Bone marrow (tissue), 2 donors: ENCODE data around the gene CPN1.

Experiments
- DNase-seq, 2 donors: peaks; one replicate each; lab custom pipeline; 2025; lab: John Stamatoyannopoulos, UW

The CPN1 gene

GRCh38 chr10:100076750-100077149 is 4.9 kb downstream of the CPN1 start:
- no peak for DNase-seq

- DNase-seq, result no peak
Observed at GRCh38 chr10:100075426-100076220, 6.0 kb downstream of the CPN1 start.

GRCh38 chr10:100072514-100072913 is 9.2 kb downstream of the CPN1 start:
- no peak for DNase-seq

GRCh38 chr10:100071529-100071928 is 10.1 kb downstream of the CPN1 start:
- DNase-seq, result no peak

- no peak for DNase-seq
Observed at GRCh38 chr10:100067466-100067865, 14.2 kb downstream of the CPN1 start.

DNA sequence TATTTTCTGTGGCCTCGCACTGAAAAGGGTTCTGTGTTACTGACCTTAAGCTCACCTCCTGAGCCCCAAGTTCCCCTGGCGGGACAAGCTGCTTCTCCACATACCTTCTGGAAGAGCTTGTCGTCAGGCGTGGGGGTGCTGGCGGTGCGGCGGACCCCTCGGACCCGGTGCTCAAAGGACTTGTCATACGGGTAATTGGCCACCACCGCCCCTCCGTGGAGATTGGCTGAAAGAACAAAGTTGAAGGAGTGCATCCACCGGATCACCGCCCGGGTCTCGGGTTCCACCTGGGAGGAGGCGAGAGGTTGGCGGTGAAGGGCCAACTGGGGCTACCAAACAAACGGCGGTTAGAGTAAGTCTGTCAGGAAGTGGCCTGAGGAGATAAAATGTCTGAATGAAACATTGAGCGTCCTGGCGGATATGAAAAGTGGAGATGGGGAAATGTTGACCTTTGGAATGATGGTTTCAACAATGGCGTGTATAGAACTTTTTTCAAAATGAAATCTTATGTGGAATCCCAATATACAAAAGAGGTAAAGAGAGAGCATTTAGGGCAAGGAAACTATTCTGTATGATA is 16.5 kb downstream of the CPN1 start:
- no peak for DNase-seq

GRCh38 chr10:100061401-100061800 is 20.3 kb downstream of the CPN1 start:
- DNase-seq, result no peak

GRCh38 chr10:100057948-100058347 is 23.7 kb downstream of the CPN1 start:
- DNase-seq, result no peak

- no peak for DNase-seq
Observed at GRCh38 chr10:100053686-100054460, 27.8 kb downstream of the CPN1 start.

DNA sequence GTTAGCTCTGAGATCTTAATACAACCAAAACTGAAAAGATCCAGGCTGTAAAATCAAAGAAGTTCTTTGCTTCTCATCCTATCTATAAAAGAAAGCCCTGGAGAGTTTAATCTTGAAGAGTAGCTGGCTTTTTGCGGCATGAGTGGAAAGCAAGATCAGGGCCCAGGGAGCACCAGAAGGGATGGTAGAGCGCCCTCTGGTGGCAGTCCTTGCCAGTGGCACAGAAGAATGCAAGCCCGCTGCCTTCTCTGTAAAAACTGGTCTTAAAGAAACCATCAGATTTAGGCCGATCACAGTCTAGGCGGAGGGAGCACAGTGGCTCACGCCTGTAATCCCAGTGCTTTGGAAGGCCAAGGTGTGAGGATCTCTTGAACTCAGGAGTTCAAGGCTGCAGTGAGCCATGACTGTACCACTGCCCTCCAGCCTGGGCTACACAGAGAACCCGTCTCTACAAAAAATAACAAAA is 35.6 kb downstream of the CPN1 start:
- peak; percentile 43 for DNase-seq

DNA sequence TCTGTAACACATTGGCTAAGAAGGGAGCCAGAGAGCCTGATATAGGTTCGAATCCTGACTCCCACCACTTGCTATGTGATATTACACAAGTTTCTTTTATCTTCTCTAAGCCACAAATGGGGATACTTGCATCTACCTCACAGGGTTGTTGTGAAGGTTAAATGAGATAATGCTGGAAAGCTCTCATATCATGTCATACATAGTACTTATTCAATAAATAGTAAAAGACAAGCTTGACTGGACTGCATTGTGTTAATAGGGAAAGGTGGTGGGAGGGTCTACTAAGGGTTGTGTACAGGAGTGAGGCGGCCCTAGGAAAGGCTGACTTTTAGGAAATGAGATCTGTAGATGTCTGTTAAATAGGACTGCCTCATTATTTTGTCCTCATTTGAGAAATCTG is 36.1 kb downstream of the CPN1 start:
- DNase-seq, result no peak

DNA sequence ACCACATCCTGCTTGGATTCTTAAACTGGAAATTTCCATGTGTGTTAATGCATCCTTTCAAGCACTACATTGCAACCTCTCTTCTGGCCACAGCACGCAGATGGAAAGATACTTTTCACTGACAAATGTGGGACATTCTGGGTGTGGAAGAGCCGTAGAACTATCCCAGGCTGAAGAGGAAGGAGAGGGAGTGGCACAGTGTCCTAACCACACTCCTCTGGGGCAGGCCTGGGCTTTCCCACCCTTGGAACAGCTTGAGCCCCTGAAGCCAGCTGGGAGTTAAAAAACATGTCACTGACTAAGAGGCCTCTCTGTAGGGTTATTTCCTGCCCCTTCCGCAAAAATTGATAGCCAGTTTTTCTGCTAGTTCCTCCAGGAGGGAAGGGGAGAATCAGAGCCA is 37.9 kb downstream of the CPN1 start:
- DNase-seq, result no peak

DNA sequence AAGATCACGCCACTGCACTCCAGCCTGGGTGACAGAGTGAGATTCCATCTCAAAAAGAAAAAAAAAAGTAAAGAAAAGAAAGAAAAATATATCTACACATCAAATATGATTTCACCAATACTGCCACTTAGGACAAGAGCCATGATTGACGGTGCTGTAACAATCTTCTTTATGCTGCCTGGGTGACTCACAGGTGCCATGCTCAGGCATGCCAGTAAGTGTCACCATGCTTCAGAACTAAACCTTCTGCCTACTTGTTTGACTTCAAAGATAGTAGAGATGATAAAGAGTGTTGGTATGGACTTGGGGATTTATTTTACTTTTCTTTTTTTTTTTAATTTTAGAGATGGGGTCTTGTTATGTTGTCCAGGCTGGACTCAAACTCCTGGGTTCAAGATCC is 38.3 kb downstream of the CPN1 start:
- DNase-seq, result no peak

- no peak for DNase-seq
Observed at GRCh38 chr10:100041306-100042002, 40.2 kb downstream of the CPN1 start.

- no peak for DNase-seq
Observed at GRCh38 chr10:100038561-100039071, 43.1 kb downstream of the CPN1 start.

GRCh38 chr10:100037758-100038315 is 43.8 kb downstream of the CPN1 start:
- DNase-seq, result no peak

GRCh38 chr10:100036850-100037249 is 44.8 kb downstream of the CPN1 start:
- no peak for DNase-seq

DNA sequence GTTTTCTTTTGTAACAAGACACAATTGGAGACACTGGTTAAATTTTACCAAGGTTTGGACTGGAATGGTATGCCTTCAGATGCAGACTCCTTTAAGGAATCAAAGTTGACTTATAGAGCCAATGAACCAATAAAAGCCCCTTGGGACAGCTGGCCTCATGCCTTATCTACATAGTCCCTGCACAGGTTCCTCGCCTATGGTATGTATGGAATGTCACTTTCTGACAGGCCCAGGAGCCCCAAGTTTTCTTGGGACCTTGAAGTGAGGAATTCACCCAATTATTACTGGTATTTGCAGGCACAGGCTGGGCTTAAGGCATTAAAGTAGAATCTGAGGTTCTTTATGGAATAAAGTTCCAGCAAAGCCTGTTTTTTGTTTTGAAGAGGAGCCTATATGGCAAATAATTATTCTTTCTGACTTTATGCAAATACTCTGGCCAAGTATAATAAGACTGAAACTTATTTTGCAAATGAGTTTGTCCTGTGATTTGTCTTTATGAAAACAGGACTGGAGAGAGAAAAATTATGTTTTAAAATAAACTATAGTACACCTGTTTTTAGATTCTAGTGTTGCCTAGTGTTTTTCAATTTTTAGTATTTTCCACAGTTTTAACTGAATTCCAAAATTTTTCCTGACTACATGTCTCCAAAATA is 47.8 kb downstream of the CPN1 start:
- no peak for DNase-seq

DNA sequence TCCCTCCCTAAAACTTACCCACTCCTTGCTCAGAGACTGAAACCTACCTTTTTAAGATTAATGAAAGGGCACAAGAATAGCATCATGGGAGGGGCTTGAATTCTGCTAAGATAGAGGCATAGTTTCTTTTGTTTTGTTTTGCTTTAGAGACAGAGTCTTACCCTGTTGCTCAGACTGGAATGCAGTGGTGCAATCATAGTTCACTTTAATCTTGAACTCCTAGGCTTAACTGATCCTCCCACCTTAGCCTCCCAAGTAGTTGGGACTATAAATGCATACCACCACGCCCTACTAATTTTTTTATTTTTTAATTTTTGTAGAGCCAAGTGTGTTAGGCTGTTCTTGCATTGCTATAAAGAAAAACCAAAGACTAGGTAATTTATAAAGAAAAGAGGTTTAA is 54.3 kb downstream of the CPN1 start:
- no peak for DNase-seq

DNA sequence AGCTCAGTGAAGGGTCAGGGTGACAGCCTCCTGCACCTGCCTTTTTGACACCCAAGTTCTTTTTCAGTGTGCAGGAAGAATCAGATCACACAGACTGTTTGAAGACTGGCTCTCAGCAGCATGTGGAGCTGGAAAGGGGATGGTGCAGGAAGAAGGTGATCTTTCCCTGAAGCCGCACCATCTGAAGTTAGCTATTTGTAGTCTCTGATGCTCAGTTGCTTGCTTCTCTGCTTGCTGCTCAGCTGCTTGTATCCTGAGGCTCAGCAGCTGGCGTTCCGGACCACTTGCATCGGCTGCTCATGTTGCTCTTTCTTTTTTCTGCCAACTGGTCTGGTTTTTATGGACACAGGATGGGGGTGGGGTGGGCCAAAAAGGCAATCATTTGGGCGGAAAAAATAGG is 56.1 kb downstream of the CPN1 start:
- DNase-seq, result no peak

DNA sequence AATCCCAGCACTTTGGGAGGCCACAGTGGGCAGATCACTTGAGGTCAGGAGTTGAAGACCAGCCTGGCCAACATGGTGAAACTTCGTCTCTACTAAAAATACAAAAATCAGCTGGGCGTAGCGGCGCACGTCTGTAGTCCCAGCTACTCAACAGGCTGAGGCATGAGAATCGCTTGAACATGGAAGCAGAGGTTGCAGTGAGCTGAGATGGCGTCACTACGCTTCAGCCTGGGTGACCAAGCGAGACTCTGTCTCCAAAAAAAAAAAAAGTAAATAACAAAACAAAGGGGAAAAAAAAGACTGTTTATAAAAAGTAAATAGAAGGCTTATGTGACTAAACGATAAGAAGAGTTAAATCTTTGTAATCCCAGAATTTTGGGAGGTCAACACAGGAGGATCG is 56.9 kb downstream of the CPN1 start:
- DNase-seq, result no peak
